TTC549 (cell line): Measurements from ENCODE around the gene IGFL4.

Experiments used
- FAIRE-seq: peaks from 2 replicates; lab custom pipeline; 2012; peaks lifted over from hg19 to GRCh38; lab: Jason Lieb, UNC

Gene IGFL4

GRCh38 chr19:46040952-46041500 is at the start of gene IGFL4:
TSS of gene IGFL4 (minus strand) at chr19:46041002. CDS start at chr19:46040962, 40 bp downstream.
- no peak for FAIRE-seq

- FAIRE-seq, result no peak
Measured at GRCh38 chr19:46090444-46090843, 49.6 kb upstream of the IGFL4 start.

GRCh38 chr19:46089432-46089831 is 48.6 kb upstream of the IGFL4 start:
- FAIRE-seq, result no peak

GRCh38 chr19:46088101-46088500 is 47.3 kb upstream of the IGFL4 start:
- FAIRE-seq, result no peak

- FAIRE-seq, result no peak
Measured at GRCh38 chr19:46085888-46086287, 45.1 kb upstream of the IGFL4 start.

GRCh38 chr19:46082728-46083050 is 41.9 kb upstream of the IGFL4 start:
- no peak for FAIRE-seq

- FAIRE-seq, result peak; percentile 88
Measured at GRCh38 chr19:46081928-46082727, 41.3 kb upstream of the IGFL4 start.

GRCh38 chr19:46080561-46080960 is 39.8 kb upstream of the IGFL4 start:
- peak; percentile 69 for FAIRE-seq

- no peak for FAIRE-seq
Measured at GRCh38 chr19:46079576-46079975, 38.8 kb upstream of the IGFL4 start.

- peak; percentile 66 for FAIRE-seq
Measured at GRCh38 chr19:46078573-46079332, 38.0 kb upstream of the IGFL4 start.

GRCh38 chr19:46077815-46078167 is 37.0 kb upstream of the IGFL4 start:
- no peak for FAIRE-seq

- FAIRE-seq, result peak; percentile 84
Measured at GRCh38 chr19:46076951-46077814, 36.4 kb upstream of the IGFL4 start.

GRCh38 chr19:46076031-46076880 is 35.5 kb upstream of the IGFL4 start:
- FAIRE-seq, result peak; percentile 85

GRCh38 chr19:46073268-46073922 is 32.6 kb upstream of the IGFL4 start:
- no peak for FAIRE-seq

- FAIRE-seq, result no peak
Measured at GRCh38 chr19:46069806-46070341, 29.1 kb upstream of the IGFL4 start.

- no peak for FAIRE-seq
Measured at GRCh38 chr19:46068345-46069258, 27.8 kb upstream of the IGFL4 start.

- FAIRE-seq, result no peak
Measured at GRCh38 chr19:46067691-46068090, 26.9 kb upstream of the IGFL4 start.

GRCh38 chr19:46066471-46066870 is 25.7 kb upstream of the IGFL4 start:
- no peak for FAIRE-seq

GRCh38 chr19:46065486-46066071 is 24.8 kb upstream of the IGFL4 start:
- FAIRE-seq, result no peak
